GM18507 (cell line): Measurements from ENCODE around the gene DCAF11.

Source experiments
- DNase-seq: peaks from one replicate; pipeline ENCODE4 v3.0.0; 2011; ENCODE audit warnings: low read depth; ENCODE audit not compliant: insufficient read length; ENCODE audit errors: extremely low spot score
- FAIRE-seq: peaks from 2 replicates; lab custom pipeline; 2011; peaks lifted over from hg19 to GRCh38; lab: Jason Lieb, UNC

Gene DCAF11

GRCh38 chr14:24115422-24116127, 998 bp downstream of the DCAF11 start:
- FAIRE-seq (no peak), DNase-seq (no peak)

- FAIRE-seq (no peak), DNase-seq (no peak)
These were observed 1.7 kb downstream of the DCAF11 start for GRCh38 chr14:24116128-24116814.

- DNase-seq (no peak), FAIRE-seq (no peak)
These were observed 2.6 kb downstream of the DCAF11 start for GRCh38 chr14:24117179-24117578.

DNA sequence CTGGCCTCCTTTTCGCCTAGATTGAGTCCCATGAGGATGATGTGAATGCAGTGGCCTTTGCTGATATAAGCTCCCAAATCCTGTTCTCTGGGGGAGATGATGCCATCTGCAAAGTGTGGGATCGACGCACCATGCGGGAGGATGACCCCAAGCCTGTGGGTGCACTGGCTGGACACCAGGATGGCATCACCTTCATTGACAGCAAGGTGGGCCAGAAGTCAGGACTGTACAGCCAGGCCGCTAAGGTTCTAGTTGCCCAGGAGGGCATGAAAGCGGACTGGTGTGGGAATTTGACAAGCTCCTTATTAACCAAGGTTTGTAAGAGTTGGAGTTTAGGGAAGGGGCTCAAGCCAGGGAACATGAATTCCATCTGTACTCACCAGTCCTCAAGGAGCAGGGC, 5.1 kb downstream of the DCAF11 start:
- no peak for FAIRE-seq
- no peak for DNase-seq

GRCh38 chr14:24121210-24121609, 6.6 kb downstream of the DCAF11 start:
- FAIRE-seq (no peak), DNase-seq (no peak)

DNA sequence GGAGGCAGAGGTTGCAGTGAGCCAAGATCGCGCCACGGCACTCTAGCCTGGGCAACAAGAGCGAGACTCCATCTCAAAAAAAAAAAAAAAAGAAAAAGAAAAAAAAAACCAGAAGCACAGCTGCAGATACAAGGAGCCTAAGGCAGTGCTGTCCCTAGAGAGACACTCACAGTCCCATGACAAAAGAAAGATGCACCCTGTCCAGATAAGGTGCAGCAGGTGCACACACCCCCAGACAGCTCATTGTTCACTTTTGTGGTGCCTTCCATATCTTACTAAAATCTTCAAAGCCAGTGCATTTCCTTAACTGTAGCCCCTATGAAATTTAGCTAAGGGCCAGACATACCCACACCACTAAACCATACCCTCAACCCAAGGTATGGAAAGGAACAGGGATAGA, 7.8 kb downstream of the DCAF11 start:
- DNase-seq (no peak), FAIRE-seq (no peak)

DNA sequence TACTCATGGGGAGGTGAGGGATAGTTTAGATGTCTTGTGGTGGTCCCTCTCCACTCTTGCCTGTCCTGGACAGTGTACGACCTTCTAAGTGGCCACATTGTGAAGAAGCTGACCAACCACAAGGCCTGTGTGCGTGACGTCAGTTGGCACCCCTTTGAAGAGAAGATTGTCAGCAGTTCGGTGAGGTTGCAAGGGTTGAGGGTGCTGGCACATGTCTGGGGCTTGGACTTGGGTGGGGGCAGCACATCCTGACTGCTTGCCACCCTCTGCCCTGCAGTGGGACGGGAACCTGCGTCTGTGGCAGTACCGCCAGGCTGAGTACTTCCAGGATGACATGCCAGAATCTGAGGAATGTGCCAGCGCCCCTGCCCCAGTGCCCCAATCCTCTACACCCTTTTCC, 8.3 kb downstream of the DCAF11 start:
- DNase-seq (no peak), FAIRE-seq (no peak)

- peak; percentile 51 for FAIRE-seq
- DNase-seq, result no peak
These were observed 9.1 kb downstream of the DCAF11 start for GRCh38 chr14:24123424-24124417.

GRCh38 chr14:24126939-24127338, 12.4 kb downstream of the DCAF11 start:
- DNase-seq, result no peak
- FAIRE-seq, result no peak

DNA sequence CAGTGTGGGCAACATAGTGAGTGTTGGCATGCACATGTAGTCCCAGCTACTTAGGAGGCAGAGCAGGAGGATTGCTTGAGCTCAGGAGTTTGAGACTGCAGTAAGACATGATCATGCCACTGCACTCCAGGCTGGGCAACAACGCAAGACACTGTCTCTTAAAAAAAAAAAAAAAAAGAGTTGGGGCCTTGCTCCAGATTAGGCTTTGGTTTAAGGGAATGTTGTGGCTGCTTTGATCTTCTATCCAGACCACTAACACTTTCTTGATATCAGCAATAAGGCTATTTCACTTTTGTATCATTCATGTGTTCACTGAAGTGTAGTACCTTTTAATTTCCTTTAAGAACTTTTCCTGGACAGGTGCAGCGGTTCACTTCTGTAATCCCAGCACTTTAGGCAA, 13.1 kb downstream of the DCAF11 start:
- DNase-seq, result no peak
- no peak for FAIRE-seq

DNA sequence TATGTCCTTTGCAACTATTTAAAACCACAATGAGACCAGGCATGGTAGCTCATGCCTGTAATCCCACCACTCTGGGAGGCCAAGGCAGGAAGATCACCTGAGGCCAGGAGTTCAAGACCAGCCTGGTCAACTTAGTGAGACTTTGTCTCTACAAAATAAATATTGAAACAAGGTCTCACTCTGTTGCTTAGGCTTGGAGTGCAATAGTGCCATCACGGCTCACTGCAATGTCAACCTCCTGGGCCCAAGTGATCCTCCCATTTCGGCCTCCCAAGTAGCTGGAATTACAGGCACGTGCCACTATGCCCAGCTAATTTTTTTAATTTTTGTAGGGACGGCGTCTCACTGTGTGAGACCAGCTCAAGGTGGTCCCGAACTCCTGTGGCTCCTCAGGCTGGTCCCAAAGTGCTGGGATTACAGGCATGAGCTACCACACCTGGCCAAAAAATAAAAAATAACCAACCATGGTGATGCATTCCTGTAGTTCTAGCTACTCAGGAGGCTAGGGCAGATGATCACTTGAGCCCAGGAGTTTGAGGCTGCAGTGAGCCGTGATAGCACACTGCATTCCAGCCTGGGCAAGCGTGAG, 14.9 kb downstream of the DCAF11 start:
- FAIRE-seq, result no peak
- no peak for DNase-seq

DNA sequence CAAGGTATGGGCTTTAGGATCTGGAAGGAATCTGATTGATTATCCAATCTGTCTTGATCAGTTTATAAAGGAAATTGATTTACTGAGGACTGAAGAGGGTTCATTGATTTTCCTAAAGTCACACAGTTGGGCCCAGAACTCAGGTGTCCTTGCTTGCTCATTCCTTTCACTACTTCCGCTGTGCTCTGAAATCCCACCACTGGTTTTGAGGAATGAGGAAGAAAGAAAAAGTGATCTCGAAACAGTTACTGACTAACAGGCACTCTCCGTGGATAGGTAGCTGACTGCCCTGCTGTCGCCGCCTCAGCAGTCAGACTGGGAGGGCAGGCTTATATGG, 15.8 kb downstream of the DCAF11 start, which contains the start of gene FITM1:
Gene FITM1 (plus strand): TSS at position 280 of the 337 bp plus-strand sequence. CDS start 905 bp downstream, outside the sequence.
- DNase-seq, result no peak
- FAIRE-seq, result no peak

- DNase-seq (no peak), FAIRE-seq (no peak)
These were observed 16.4 kb downstream of the DCAF11 start for GRCh38 chr14:24130717-24131548.

DNA sequence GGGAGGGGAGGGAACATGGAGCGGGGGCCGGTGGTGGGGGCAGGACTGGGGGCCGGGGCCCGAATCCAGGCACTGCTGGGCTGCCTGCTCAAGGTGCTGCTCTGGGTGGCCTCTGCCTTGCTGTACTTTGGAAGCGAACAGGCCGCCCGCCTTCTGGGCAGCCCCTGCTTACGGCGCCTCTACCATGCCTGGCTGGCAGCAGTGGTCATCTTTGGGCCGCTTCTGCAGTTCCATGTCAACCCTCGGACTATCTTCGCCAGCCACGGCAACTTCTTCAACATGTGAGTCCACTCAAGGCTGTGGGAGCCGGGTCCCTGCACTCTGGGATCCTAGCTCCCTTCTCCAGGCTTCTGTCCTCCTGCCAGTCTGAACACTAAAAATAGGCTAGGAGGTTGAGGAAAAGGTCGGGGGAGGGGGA, 17.0 kb downstream of the DCAF11 start:
- FAIRE-seq, result no peak
- no peak for DNase-seq

DNA sequence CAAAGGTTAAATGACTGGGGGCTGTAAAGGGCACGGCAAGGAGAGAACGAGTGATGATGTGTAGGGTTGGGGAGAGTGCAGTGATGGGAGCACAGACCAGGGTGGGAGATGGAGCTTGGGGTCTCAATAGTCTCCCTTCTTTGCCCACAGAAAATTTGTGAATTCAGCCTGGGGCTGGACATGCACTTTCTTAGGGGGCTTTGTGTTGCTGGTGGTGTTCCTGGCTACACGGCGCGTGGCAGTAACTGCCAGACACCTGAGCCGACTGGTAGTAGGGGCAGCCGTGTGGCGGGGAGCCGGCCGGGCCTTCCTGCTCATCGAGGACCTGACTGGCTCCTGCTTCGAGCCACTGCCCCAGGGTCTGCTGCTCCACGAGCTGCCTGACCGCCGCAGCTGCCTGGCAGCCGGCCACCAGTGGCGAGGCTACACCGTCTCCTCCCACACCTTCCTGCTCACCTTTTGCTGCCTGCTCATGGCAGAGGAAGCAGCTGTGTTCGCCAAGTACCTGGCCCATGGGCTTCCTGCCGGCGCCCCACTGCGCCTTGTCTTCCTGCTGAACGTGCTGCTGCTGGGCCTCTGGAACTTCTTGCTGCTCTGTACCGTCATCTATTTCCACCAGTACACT, 17.6 kb downstream of the DCAF11 start:
- no peak for DNase-seq
- no peak for FAIRE-seq

DNA sequence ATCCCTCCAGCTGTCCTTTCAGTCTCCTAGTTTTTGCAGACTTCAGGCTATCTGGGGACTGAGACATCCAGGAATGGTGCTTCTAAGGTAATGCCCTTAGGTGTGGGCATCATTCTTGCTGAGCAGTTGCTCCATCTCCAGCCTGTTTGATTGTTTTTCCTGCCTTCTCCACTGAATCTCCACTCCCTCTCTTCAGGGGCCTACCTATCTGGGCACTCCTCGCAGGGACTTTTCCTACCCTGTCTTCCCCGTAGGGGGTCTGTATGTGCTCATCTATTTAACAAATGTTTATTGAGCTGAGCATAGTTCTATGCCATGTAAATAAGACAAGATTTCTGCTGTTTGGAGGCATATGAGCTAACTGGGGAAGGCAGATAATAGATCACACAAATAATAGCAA, 18.4 kb downstream of the DCAF11 start:
- DNase-seq, result no peak
- FAIRE-seq, result no peak

DNA sequence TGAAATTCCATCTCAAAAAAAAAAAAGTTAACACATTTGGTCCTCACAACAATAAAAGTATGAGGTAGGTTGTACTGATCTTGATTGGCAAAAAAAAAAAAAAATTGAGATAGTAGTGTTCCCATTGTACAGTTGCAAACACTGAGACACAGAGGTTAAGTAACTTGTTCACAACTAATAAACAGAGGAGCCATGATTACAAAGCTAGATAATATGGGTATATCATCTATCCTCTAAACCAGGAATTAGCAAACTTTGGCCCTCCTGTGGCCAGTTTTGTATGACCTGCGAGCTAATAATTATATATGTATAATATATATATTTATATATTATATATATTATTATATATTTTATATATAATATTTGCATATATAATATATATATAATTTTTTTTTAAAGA, 19.2 kb downstream of the DCAF11 start:
- FAIRE-seq (no peak), DNase-seq (no peak)

GRCh38 chr14:24135584-24135833, 20.9 kb downstream of the DCAF11 start:
- DNase-seq (no peak), FAIRE-seq (no peak)
